Stimulated activated CD8-positive, alpha-beta memory T cell treated with anti-CD3 and anti-CD28 coated beads, Interleukin-12 subunit alpha, Interleukin-12 subunit beta, amount 100 ng/mL, for 1 hour (primary cell): ENCODE measurements around the gene CSRNP3.

Source experiments
- DNase-seq: peaks from one replicate; pipeline ENCODE4 v3.0.0-alpha.2; 2020; ENCODE audit warnings: low read depth

The CSRNP3 gene

GRCh38 chr2:165471349-165471950, 2.0 kb downstream of the CSRNP3 start:
- DNase-seq, result no peak

DNA sequence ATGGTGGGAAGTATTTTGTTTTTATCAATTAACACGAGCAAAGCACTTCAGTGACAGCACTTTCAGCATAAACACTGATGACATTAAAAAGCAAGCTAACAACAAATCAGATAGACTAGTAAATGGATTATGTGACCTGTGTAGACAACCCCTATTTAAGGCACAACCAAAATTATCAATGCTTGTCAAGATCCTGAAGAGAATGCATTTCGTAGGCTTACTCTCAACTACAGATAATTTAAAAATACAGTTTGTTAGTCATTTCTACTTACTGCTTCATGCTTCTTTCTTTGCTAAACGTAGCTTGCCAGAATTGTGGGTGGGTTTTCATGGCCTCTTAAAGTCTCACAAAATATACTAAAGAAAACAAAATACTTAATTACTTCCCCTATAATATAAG, 3.4 kb downstream of the CSRNP3 start:
- no peak for DNase-seq

GRCh38 chr2:165474619-165475276, 5.2 kb downstream of the CSRNP3 start:
- no peak for DNase-seq

- no peak for DNase-seq
Observed at GRCh38 chr2:165475277-165476004, 5.9 kb downstream of the CSRNP3 start.

- DNase-seq, result no peak
Observed at GRCh38 chr2:165479856-165480255, 10.4 kb downstream of the CSRNP3 start.

GRCh38 chr2:165494573-165494972, 25.1 kb downstream of the CSRNP3 start:
- DNase-seq, result no peak

- DNase-seq, result no peak
Observed at GRCh38 chr2:165497659-165498317, 28.3 kb downstream of the CSRNP3 start.

GRCh38 chr2:165499131-165499530, 29.6 kb downstream of the CSRNP3 start:
- DNase-seq, result no peak

- no peak for DNase-seq
Observed at GRCh38 chr2:165500001-165500400, 30.5 kb downstream of the CSRNP3 start.

DNA sequence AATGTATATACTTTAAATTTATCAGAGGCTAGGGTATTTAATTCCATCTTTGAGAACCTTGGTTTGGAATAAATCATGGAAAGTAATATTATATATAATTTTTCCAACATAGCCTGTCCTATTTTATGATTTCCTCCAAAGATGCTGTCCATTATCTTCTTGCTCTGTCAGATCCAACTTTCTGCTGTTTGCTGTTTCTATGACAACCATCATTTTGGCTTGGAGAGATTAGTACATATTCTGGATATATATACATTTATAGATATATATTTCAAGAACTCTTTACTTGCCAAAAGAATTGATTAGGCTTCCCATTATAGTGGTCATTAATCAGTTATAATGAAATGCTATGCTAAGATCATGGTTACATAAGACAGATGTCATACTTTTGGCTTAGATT, 31.3 kb downstream of the CSRNP3 start:
- no peak for DNase-seq

- DNase-seq, result no peak
Observed at GRCh38 chr2:165505514-165505913, 36.0 kb downstream of the CSRNP3 start.

DNA sequence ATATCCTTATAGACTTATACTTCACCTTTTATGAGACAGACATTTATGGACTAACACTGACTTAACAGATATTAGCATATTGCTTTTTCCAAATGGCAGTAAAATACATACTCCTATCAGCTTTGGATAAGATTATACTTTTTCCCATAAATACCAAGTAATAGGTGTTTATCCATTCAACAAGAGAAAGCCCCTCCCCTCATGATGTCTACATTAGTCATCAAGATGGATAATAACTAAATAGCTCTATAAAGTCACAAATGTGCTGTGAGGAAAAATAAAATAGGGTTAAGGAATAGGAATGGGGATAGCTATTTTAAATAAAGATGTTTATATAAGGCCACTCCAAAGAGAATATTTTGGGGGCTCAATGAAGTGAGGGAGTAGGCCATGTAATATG, 39.4 kb downstream of the CSRNP3 start:
- no peak for DNase-seq

DNA sequence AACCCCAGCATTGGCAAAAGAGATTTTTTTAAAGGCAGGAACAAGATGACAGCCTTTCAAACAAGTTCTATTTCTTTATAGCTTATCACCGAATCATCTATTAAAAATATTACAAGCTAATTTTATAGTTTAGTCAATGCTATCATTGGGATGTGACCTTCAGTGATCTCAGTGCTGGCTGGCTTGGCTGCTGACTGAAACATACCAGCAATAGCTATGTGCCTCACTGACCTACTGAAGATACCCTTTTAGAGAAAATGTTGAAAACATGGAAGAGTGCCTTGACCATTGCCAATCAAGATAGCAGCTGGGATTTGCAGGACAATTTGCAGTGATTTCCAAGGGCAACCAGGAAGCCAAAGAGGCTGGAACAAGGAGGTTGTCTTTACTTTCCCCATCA, 44.0 kb downstream of the CSRNP3 start:
- DNase-seq, result no peak

GRCh38 chr2:165518611-165519010, 49.1 kb downstream of the CSRNP3 start:
- no peak for DNase-seq

GRCh38 chr2:165522719-165523118, 53.2 kb downstream of the CSRNP3 start:
- DNase-seq, result no peak

DNA sequence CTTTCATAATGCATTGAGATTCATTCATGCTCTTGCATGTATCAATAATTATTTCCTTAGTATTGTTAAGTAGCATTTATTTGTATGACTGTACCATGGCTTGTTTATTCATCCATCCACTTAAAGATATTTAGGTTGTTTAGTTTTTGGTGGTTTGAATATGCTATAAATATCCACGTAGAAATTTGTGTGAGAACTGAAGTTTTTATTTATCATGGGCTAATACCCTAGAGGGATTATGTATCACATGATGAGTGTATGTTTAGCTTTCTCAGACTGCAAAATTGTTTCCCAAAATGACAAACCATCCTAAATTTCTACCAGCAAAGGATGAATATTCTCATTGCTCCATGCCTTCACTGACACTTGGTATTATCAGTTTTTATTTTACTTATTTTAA, 55.2 kb downstream of the CSRNP3 start:
- no peak for DNase-seq

DNA sequence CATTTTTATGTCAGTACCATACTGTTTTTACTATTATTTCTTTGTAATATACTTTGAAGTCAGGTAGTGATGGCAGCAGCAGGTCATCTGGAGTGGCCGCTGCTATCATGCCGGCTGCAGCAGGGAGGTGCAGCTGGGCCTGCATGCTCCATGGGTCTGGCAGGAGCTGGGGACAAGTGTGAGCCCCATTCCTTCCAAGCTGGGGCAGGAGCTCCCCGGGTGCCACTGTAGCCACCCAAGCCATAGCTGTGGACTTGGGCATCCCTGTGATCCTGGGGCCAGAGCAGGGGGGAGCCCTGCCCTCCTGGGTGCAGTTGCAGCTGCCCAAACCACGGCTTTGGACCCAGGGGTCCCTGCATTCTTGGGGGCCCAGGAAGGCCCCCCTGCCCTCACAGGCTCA, 59.2 kb downstream of the CSRNP3 start:
- DNase-seq, result no peak

GRCh38 chr2:165529130-165529529, 59.6 kb downstream of the CSRNP3 start:
- DNase-seq, result no peak

DNA sequence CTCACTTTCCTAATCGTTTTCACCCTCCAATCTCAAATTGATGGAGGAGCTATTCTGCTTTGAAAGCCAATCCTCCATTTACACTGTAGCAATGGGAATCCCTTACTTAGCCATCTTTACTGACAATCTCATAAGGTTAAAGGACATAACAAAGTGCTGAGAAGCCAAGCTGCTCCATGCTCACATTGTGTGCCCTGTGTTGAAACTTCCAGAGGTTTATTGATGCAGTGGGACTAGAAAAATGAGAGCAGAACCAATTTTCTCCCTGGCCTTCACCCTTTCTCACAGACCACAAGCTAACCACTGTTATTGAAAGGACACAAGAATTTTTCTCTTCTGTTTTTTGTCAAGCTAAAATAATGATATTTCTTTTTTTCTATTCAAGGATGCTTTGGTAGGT, 63.8 kb downstream of the CSRNP3 start:
- no peak for DNase-seq

DNA sequence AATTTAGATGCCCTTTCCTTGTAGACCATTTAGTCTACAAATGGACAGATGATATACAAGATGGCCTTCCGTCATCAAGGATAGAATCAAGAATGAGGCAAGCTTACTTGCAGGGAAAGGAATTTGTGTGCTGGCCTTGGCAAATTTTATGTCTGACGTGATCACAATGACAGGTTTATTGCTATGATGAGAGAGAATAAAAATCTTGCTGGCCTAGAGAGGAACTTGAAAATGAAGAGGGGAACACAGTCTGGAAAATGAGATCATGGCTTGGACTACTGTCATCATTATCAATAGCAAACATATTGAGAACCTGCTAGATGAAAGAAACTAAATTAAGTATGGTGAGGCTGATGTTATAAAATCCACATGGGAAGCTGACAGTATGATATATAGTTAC, 66.0 kb downstream of the CSRNP3 start:
- no peak for DNase-seq

DNA sequence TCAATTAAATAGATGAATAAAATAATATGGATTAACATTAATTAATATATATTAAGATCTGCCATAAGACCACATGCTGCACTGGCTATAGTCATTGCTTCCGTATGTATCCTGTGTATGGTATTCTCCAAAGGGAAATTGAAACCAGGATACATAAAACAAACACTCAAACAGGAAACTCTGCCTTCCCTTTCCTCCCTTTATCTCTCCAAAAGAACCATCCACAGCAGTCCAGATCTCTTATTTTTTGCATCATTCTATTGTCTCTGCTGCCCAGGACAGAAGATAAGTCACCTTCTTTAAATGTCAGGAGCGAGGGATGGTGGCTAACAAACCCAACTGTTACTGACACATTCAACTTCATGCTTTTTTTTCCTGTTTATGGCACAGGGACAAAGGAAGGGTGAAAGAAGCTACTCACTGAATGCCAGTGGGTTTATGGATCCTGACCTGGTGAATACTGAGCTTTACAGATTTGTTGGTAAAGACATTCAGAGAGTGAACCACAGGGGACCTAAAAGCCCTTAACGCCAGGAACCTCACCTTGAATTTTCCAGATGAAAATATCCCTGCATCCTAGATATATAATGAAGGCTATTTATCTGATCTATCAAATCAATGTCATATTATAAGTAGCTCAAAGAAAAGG, 67.5 kb downstream of the CSRNP3 start:
- DNase-seq, result no peak

DNA sequence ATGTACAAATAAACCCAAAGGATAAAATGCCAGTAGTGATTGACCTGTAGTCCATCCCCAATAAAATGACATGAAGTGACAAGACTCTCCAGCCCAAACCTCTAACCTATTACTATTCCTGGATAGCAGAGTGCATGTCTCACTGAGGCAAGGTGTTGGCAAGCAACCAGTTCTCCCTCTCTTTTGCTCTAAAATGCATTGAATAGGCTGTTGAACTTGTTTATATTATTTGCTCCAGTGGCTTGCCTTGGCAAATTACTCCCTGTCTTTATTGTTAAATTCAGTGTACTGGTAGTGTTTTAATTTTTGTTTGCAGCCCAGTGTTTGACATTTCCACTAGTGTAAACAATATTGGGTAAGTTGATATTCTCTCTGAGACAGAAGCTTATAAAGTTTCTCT, 70.5 kb downstream of the CSRNP3 start:
- DNase-seq, result no peak

- DNase-seq, result no peak
Observed at GRCh38 chr2:165544897-165545296, 75.4 kb downstream of the CSRNP3 start.
